ENCODE data around the gene SSH2. TPM values are rescaled to one million over a fixed set of nuclear protein-coding genes. Genes with fewer than 3 reads are reported as not detected.
"Not testable (repeated sequence)": the region's sequence is repeated elsewhere in the genome, so short reads cannot be mapped to it uniquely, and the experiment has no call there.

The SSH2 gene
- total RNA-seq, 6 donors from 2014 or later = 55.4 to 82.9 (median 67.8) TPM

- no peak for DNase-seq
- Histone ChIP-seq H3K4me3 (no peak overlapping the region), H3K27ac (no peak overlapping the region), H3K36me3 (no peaks in the 10 kb centered on the region), H3K9me3 (no peaks in the 10 kb centered on the region), H3K4me1 (peaks cover 20 to 36% (median 27%) of the 10 kb centered on the region in 4 donors), H3K27me3 (no peaks in the 10 kb centered on the region)
- TF ChIP-seq POLR2AphosphoS5 (IDR thresholded peaks at IDR 0.05) = no peak
- TF ChIP-seq CTCF (IDR thresholded peaks at IDR 0.05) = no peak
- no peak for TF ChIP-seq EP300 (IDR thresholded peaks at IDR 0.05)
- no peak for TF ChIP-seq POLR2A (IDR thresholded peaks at IDR 0.05)
- no peak for ATAC-seq (ENCODE audit: low FRiP score in 2 of 2)
- 96 to 100% methylated on average over 4 of the region's 4 CpGs for WGBS, 2 donors
Measured at GRCh38 chr17:29731589-29731929, 198.5 kb downstream of the SSH2 start.

GRCh38 chr17:29728490-29728889 is 201.5 kb downstream of the SSH2 start:
- no peak for TF ChIP-seq POLR2AphosphoS5 (IDR thresholded peaks at IDR 0.05)
- TF ChIP-seq EP300 (IDR thresholded peaks at IDR 0.05) = no peak
- 98 to 100% methylated on average over 3 of the region's 3 CpGs for WGBS, 2 donors
- no peaks in the 10 kb centered on the region for H3K9me3 ChIP-seq
- H3K27ac ChIP-seq = no peak overlapping the region
- H3K27me3 ChIP-seq = no peaks in the 10 kb centered on the region
- ATAC-seq (ENCODE audit: low FRiP score in 2 of 2) (no peak), DNase-seq (no peak)
- peaks cover 30 to 48% (median 33%) of the 10 kb centered on the region in 4 donors for H3K4me1 ChIP-seq
- H3K4me3 ChIP-seq = no peak overlapping the region
- no peaks in the 10 kb centered on the region for H3K36me3 ChIP-seq

GRCh38 chr17:29726715-29727252 is 203.2 kb downstream of the SSH2 start:
- 18 to 33% methylated on average over 2 of the region's 2 CpGs for WGBS, 2 donors
- H3K27me3 ChIP-seq = no peaks in the 10 kb centered on the region
- H3K4me3 ChIP-seq = no peak overlapping the region
- H3K9me3 ChIP-seq = no peaks in the 10 kb centered on the region
- peaks cover 35 to 53% (median 41%) of the 10 kb centered on the region in 4 donors for H3K4me1 ChIP-seq
- peak overlapping the region; percentile 29 to 76 (median 62) for H3K27ac ChIP-seq
- DNase-seq = no peak
- TF ChIP-seq EP300 (IDR thresholded peaks at IDR 0.05) = peak in 2 of 4 donors; percentile 68 to 70
- TF ChIP-seq POLR2A (IDR thresholded peaks at IDR 0.05) = no peak
- no peak for TF ChIP-seq CTCF (IDR thresholded peaks at IDR 0.05)
- peak; percentile 39 to 66 for TF ChIP-seq POLR2AphosphoS5 (IDR thresholded peaks at IDR 0.05)
- peak in 1 of 2 donors; percentile 37 for ATAC-seq (ENCODE audit: low FRiP score in 2 of 2)
- H3K36me3 ChIP-seq = no peaks in the 10 kb centered on the region

GRCh38 chr17:29725408-29725807 is 204.6 kb downstream of the SSH2 start:
- 92 to 100% methylated on average over 1 of the region's 1 CpG for WGBS, 2 donors

GRCh38 chr17:29723278-29724047 is 206.6 kb downstream of the SSH2 start:
- H3K27ac ChIP-seq = peak overlapping the region; percentile 82 to 89 (median 84)

More at GRCh38 chr17:29725408-29725807, 204.6 kb downstream of the SSH2 start:
- H3K4me3 ChIP-seq; H3K9me3 ChIP-seq; ATAC-seq (ENCODE audit: low FRiP score in 2 of 2); H3K36me3 ChIP-seq; H3K27me3 ChIP-seq; DNase-seq: not testable (repeated sequence)
- Histone ChIP-seq H3K4me1 (peaks cover 49 to 59% (median 51%) of the 10 kb centered on the region in 4 donors), H3K27ac (peak overlapping the region in 3 of 4 donors; percentile 29 to 87 (median 72))

More at GRCh38 chr17:29723278-29724047, 206.6 kb downstream of the SSH2 start:
- H3K27me3 ChIP-seq = no peaks in the 10 kb centered on the region
- H3K4me3 ChIP-seq = no peak overlapping the region
- H3K4me1 ChIP-seq = peaks cover 57 to 60% (median 58%) of the 10 kb centered on the region in 4 donors
- 72 to 82% methylated on average over 2 of the region's 2 CpGs for WGBS, 2 donors
- H3K9me3 ChIP-seq = no peaks in the 10 kb centered on the region
- TF ChIP-seq CTCF (IDR thresholded peaks at IDR 0.05) (no peak), EP300 (IDR thresholded peaks at IDR 0.05) (no peak), POLR2AphosphoS5 (IDR thresholded peaks at IDR 0.05) (no peak), POLR2A (IDR thresholded peaks at IDR 0.05) (no peak)
- no peak for DNase-seq
- ATAC-seq (ENCODE audit: low FRiP score in 2 of 2) = peak; percentile 40 to 55
- H3K36me3 ChIP-seq = no peaks in the 10 kb centered on the region
